GM19023 (cell line): ENCODE data around the gene IZUMO1R.
"Not testable (repeated sequence)": the region's sequence is repeated elsewhere in the genome, so short reads cannot be mapped to it uniquely, and the experiment has no call there.

Experiments used
- ATAC-seq: cut with Tn5 transposase; IDR thresholded peaks from one replicate; pipeline ENCODE4 v1.9.1; 2021; ENCODE audit warnings: mild to moderate bottlenecking, moderate library complexity; ENCODE audit not compliant: unreplicated experiment

The IZUMO1R gene

DNA sequence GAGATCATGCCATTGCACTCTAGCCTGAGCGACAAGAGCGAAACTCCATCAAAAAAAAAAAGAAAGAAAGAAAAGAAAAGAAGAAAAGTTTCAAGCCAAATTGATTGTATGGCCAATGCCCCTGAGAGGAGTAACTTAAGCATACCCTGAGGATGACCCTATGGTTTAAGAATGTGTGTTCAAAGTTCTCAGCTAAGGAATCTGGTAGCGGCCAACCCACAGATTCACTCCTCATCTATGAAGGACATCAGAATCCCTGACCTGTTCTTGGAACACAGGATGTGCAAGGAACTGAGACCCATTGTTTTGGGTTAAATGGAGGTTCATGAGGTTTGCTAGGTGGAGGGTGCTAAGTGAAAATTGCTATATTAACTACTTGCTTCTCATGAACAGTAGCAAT is 18.1 kb downstream of the IZUMO1R start:
- no peak for ATAC-seq

DNA sequence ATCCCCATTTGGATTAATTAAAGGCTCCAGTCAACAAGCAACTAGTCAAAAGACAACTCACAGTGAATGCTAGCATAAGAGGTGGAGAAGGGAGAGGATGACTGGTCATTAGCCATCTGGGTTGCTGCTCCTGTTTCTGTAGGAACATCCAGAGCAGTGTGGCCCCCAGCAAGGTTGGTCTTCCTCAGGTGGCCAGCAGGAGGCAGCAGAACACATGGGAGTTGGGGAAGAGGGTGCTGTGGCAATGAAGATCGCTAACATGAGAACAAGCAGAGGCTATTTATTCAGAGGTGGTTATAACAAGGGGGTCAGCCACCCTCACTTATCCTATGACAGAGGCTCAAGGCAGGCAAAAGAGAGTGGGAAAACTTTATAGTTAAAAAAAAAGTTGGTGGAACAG is 21.3 kb downstream of the IZUMO1R start:
- ATAC-seq, result peak; percentile 91

DNA sequence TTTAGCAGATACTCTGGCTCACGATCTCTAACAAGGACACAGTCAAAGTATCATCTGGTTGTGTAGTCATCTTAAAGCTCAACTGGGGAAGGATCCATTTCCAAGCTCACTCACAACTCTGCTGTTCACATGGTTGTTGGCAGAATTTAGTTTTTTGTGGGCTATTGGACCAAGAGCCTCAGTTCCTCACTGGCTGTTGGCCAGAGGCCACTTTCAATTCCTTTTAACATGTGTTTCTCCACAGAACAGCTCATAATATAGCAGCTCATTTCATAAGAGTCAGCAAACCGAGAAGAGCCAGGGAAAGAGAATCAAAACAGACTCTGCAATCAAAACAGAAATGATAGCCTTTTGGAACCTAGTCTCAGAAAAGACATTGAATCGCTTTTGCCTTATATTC is 22.6 kb downstream of the IZUMO1R start:
- no peak for ATAC-seq

DNA sequence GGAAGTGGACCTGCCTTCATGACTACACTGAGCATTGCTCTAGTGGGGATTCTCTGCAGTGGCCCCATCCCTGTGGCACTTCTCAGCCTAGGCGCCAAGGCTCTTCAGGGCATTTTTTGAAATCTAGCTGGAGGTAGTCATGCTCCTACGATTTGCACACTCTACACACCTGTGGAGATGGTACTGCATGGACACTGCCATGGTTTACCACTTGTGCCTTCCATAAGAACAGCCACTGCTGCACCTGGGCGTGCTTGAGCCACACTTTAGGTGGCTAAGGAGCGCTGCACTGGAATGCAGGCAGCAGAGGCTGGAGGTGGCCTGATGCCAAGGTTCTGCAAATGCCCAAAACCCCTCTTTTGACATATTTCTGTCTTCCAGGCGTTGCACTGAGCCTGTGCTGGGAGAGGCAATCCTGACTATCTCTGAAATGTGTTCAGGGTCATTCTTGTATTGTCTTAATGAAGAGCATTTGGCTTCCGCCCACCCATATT is 24.3 kb downstream of the IZUMO1R start:
- ATAC-seq, result no peak

DNA sequence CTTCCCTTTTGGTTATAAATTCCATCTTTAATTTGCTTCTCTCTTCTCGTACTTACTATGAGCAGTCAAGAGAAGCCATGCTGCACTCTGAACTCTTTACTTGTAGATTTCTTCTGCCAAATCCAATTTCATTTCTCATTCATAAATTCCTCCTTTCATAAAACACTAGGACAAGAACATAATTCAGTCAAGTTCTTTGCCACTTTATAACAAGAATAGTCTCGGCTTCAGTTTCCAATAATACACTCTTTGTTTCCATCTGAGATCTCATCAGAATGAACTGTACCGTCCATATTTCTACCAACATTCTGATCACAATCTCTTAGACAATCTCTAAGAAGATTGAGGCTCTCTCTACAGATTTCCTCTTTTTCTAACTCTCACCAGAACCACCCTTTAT is 25.1 kb downstream of the IZUMO1R start:
- no peak for ATAC-seq

DNA sequence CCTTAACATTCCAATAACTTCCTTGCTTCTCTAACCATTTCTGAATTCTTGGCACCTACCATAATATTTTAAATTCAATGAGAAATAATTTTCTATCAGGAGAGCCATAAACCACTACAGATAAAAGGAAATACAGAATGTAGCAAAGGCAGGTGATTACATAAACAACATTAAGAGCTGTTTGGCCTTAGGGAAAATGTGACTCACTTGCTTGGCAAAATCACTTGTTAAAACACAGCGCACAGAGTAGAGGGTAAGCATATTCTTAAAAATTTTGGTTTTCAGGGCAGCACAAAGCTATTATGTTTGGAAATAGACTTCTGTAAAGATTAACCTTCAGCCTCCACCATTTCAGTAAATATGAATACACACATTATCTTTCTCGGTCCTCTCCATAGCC is 26.4 kb downstream of the IZUMO1R start:
- ATAC-seq, result no peak

DNA sequence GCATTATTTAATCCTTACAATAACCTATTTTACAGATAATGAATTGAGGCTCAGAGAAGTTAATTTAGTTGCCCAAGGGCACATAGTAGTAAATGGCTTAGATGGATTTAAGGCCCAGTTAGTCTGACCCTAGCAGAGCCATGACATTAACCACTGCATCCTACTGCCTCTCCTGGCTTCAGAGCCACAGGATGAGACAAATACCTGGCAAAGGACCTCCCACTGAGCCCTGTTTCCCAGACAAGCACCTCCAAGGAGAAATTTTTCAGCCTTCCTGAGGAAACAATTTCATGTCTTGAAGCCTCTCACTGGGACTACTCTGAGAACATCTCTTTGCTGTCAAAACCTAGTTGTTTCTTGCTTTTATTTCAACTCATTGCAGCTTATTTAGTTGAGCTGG is 28.4 kb downstream of the IZUMO1R start:
- ATAC-seq, result no peak

DNA sequence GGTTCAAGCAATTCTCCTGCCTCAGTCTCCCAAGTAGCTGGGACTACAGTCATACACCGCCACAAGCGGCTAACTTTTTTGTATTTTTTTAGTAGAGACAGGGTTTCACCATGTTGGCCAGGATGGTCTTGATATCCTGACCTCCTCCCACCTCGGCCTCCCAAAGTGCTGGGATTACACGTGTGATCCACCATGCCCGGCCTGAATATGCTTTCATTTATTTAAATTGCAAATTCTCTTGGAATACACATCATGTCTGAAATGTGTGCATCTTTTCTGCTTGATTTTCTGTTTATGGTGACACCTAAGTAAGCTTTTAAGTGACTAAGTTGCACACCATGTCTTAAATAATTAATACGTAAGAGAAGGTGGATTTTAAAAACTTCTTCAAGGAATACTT is 31.7 kb downstream of the IZUMO1R start:
- no peak for ATAC-seq

DNA sequence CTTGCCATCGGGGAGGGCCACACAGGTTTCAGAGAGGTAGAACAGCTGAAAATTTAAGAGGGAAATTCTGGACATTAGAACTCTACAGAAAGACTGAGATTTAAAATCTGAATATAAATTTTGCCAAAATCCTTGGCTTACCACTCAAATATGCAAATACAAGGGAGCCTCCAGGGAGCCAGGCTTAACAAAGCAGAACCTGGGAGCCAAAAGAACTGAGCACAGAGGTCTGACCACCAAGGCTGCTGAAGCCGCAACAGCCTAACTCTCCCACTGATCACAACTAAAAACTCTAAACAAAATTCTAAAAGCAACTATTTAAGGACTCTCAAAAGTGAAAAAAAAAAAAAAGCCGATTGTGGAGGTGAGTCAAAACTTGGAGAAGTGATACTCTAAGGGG is 34.3 kb downstream of the IZUMO1R start:
- no peak for ATAC-seq

DNA sequence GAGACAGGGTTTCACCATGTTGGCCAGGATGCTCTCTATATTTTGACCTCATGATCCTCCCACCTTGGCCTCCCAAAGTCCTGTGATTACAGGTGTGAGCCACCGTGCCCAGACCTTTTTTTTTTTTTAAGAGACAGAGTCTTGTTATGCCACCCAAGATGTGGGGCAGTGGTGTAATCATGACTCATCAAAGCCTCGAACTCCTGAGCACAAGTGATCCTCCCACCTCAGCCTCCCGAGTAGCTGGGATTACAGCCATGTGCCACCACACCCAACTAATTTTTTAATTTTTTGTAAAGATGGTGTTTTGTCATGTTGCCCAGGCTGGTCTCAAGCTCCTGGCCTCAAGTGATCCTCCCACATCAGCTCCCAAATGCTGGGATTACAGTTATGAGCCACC is 37.9 kb downstream of the IZUMO1R start:
- no peak for ATAC-seq

DNA sequence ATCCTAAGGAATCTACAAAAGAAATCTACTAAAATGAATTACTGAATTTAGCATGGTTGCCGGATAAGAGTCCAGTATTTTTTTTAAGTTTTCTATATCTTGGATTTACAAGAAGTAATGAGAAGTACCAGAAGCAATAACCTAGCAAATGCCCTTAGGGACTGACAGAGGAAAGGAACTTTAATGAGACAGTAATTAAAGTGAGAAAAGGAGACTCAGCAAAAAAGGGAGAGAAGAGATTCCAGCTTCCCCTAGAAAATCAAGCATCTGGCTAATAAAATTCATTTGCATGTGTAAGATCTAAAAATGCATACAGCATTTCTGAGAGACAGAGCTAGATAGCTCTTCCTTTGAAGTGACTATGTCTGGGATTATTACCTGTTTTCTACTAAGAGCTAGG is 39.1 kb downstream of the IZUMO1R start:
- no peak for ATAC-seq

DNA sequence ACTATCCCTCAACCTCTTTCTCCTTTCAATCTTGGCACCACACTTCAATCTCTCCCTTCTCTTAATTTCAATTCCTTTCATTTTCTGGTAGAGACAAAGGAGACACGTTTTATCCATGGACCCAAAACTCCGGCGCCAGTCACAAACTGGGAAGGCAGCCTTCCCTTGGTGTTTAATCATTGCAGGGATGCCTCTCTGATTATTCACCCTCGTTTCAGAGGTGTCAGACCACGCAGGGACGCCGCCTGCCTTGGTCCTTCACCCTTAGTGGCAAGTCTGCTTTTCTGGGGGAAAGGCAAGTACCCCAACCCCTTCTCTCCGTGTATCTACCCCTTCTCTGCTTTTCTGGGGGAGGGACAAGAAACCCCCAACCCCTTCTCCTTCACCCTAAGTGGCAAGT is 41.9 kb downstream of the IZUMO1R start:
- ATAC-seq, result not testable (repeated sequence)

DNA sequence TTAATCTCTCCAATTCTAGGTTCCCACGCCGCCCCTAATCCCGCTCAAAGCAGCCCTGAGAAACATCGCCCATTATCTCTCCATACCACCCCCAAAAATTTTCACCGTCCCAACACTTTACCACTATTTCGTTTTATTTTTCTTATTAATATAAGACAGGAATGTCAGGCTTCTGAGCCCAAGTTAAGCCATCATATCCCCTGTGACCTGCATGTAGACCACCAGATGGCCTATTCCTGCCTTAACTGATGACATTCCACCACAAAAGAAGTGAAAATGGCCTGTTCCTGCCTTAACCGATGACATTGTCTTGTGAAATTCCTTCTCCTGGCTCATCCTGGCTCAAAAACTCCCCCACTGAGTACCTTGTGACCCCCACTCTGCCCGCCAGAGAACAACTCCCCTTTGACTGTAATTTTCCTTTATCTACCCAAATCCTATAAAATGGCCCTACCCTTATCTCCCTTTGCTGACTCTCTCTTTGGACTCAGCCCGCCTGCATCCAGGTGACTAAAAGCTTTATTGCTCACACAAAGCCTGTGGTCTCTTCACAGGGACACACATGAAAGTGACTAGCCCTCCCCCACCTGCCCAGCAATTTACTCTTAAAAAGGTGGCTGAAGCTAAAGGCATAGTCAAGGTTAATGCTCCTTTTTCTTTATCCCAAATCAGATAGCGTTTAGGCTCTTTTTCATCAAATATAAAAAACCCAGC is 46.6 kb downstream of the IZUMO1R start:
- not testable (repeated sequence) for ATAC-seq
